ENCODE results near the gene CLIP2.

The CLIP2 gene

DNA sequence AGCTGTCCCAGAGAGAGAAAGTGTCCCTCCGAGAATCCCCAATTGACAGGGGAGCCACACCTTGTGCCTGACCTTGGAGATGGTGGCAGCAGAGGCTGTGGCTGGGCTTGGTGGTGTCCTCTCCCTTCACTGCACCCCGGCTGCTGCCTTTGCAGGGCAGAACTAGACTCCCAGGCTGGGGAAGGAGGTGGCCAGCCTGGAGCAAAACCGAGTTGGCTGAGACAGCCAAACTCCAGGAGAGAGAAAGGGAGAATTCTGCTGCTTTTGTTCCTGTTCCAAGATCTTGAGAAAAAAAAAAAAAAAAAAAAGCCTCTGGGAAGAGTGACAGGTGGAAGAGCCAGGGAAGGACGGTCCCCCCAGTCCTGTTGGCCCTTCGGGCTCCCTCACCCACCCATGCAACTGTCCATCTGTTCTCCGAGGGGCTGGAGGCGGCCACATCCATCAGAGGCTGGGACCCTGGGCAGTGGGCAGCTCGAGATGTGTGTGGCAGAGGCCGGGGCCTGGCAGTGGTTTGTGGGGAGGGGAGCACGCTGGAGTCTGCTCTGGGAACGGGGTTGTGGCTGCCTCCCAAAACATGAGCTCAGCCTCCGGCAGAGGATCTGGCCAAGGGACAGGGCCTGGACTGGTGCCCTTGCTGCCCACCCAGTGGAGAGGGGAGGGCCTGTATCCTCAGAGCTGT lies 35.5 kb downstream of the CLIP2 start:
- DNase-seq (ENCODE audit: extremely low read depth, insufficient read length), result no peak
- TF ChIP-seq, protein P1, sequence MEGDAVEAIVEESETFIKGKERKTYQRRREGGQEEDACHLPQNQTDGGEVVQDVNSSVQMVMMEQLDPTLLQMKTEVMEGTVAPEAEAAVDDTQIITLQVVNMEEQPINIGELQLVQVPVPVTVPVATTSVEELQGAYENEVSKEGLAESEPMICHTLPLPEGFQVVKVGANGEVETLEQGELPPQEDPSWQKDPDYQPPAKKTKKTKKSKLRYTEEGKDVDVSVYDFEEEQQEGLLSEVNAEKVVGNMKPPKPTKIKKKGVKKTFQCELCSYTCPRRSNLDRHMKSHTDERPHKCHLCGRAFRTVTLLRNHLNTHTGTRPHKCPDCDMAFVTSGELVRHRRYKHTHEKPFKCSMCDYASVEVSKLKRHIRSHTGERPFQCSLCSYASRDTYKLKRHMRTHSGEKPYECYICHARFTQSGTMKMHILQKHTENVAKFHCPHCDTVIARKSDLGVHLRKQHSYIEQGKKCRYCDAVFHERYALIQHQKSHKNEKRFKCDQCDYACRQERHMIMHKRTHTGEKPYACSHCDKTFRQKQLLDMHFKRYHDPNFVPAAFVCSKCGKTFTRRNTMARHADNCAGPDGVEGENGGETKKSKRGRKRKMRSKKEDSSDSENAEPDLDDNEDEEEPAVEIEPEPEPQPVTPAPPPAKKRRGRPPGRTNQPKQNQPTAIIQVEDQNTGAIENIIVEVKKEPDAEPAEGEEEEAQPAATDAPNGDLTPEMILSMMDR (IDR thresholded peaks at IDR 0.05; ENCODE audit: insufficient read depth, low read length, poor library complexity, severe bottlenecking), result no peak
- no peak overlapping the region for H3K4me3 ChIP-seq (replicated peaks; ENCODE audit: low read depth, low read length)
- H3K27me3 ChIP-seq (replicated peaks; ENCODE audit: control insufficient read depth, insufficient read depth, low read length), result no peaks in the 10 kb centered on the region
- H3K36me3 ChIP-seq (ENCODE audit: control insufficient read depth, insufficient read depth, low read length), result peaks cover 8% of the 10 kb centered on the region

DNA sequence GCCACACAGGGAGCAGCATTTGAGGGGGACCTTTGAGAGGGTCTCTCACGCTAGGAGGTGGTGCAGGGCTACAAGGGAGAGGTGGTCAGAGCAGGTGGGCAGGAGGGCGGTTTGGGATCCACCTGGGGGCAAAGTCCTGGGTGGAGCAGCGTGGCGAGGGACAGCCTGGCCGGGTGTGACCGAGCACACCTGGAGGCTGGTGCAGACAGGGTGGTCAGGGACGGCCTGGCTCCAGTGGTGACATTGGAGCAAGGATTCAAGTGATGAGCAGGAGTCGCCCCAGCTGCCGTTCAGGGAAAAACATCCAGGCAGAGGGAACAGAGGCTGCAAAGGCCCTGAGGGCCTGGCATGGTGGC lies 36.0 kb downstream of the CLIP2 start:
- TF ChIP-seq, protein P1 (IDR thresholded peaks at IDR 0.05; ENCODE audit: insufficient read depth, low read length, poor library complexity, severe bottlenecking), result no peak
- no peak for DNase-seq (ENCODE audit: extremely low read depth, insufficient read length)
- H3K27me3 ChIP-seq (replicated peaks; ENCODE audit: control insufficient read depth, insufficient read depth, low read length), result no peaks in the 10 kb centered on the region
- H3K36me3 ChIP-seq (ENCODE audit: control insufficient read depth, insufficient read depth, low read length), result peaks cover 8% of the 10 kb centered on the region
- H3K4me3 ChIP-seq (replicated peaks; ENCODE audit: low read depth, low read length), result no peak overlapping the region

DNA sequence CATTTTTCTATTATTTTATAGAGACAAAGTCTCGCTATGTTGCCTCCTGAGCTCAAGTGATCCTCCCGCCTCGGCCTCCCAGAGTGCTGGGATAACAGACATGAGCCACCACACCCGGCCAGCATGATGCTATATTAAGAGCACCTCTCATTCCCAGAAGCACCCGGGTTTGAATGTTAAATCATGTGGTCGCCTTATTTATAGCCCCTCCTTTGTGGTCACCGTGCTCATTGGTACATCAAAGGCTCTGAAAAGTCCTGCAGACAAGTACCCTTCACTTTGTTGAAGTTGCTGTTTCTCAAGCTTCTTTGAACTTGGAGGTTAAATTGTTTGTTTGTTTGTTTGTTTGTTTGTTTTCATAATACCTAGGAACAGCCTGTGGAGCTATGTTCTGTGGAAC lies 40.0 kb downstream of the CLIP2 start:
- TF ChIP-seq, protein P1 (IDR thresholded peaks at IDR 0.05; ENCODE audit: insufficient read depth, low read length, poor library complexity, severe bottlenecking), result no peak
- H3K4me3 ChIP-seq (replicated peaks; ENCODE audit: low read depth, low read length), result no peak overlapping the region
- no peaks in the 10 kb centered on the region for H3K27me3 ChIP-seq (replicated peaks; ENCODE audit: control insufficient read depth, insufficient read depth, low read length)
- peaks cover 10% of the 10 kb centered on the region for H3K36me3 ChIP-seq (ENCODE audit: control insufficient read depth, insufficient read depth, low read length)
- DNase-seq (ENCODE audit: extremely low read depth, insufficient read length), result no peak

DNA sequence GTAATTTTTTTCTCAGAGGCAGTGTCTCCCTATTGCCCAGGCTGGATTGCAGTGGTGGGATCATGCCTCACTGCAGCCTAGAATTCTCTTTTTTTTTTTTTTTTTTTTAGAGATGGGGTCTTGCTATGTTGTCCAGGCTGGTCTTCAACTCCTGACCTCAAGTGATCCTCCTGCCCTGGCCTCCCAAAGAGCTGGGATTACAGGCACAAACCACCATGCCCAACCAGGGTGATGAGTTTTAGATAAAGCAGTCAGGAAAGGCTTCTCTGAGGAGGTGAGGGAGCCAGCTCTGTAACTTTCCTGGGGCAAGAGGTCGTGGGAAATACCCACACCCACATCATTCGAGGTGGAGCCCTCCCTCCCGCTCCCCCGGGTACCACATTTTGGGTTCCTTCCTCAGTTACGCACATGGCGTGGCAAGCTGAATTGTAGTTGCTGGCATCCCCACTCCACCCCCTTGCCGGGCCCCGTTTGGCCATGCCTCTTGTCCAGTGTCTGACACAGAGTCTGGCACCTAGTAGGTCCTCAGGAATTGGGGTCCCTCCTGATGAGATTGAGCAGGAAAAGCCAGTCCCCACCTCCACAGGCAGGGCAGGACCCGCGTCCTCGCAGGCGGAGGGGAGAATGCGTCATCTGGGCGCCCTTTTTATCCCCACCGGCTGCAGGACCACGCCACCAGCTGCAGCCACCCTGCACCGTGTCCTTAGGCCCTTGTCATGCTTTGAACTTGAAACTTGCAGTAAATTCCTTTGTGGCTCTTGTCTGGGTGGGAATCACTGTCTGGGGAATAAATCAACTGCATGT lies 43.4 kb downstream of the CLIP2 start:
- H3K4me3 ChIP-seq (replicated peaks; ENCODE audit: low read depth, low read length), result no peak overlapping the region
- DNase-seq (ENCODE audit: extremely low read depth, insufficient read length), result no peak
- H3K27me3 ChIP-seq (replicated peaks; ENCODE audit: control insufficient read depth, insufficient read depth, low read length), result no peaks in the 10 kb centered on the region
- peaks cover 7% of the 10 kb centered on the region for H3K36me3 ChIP-seq (ENCODE audit: control insufficient read depth, insufficient read depth, low read length)
- TF ChIP-seq, protein P1 (IDR thresholded peaks at IDR 0.05; ENCODE audit: insufficient read depth, low read length, poor library complexity, severe bottlenecking), result no peak

DNA sequence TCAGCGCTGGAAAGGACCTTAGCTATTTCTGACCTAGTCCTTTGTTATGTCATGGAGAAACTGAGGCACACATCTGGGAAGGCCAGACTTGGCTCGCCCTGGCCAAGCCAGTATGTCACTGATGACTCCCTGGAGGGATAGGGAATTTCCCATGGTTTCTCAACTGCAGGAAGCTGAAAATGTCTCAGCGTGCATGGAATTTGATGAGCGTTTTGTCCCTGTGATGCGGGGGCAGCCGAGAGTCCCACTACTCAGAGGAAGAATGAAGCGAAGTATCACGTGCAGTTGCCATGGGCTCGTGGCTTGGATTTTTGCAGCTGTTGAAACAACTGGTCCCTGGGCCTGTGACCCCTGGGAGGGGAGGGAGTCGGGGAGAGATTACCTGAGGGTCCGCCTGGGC lies 44.8 kb downstream of the CLIP2 start:
- no peak for DNase-seq (ENCODE audit: extremely low read depth, insufficient read length)
- no peaks in the 10 kb centered on the region for H3K27me3 ChIP-seq (replicated peaks; ENCODE audit: control insufficient read depth, insufficient read depth, low read length)
- no peak overlapping the region for H3K4me3 ChIP-seq (replicated peaks; ENCODE audit: low read depth, low read length)
- TF ChIP-seq, protein P1 (IDR thresholded peaks at IDR 0.05; ENCODE audit: insufficient read depth, low read length, poor library complexity, severe bottlenecking), result no peak
- H3K36me3 ChIP-seq (ENCODE audit: control insufficient read depth, insufficient read depth, low read length), result peaks cover 10% of the 10 kb centered on the region

All from GM06990 (cell line).